Hepatocyte (in vitro differentiated cells): ENCODE measurements around the gene CYP51A1.
"Not testable (repeated sequence)": the region's sequence is repeated elsewhere in the genome, so short reads cannot be mapped to it uniquely, and the experiment has no call there.

Experiments
- CTCF ChIP-seq: fragments of 200-600 bp; sonication (generic); IDR thresholded peaks from 2 replicates; pipeline ENCODE4 v1.5.1; 2016; ENCODE audit warnings: antibody characterized with exemption, mild to moderate bottlenecking; ENCODE audit not compliant: poor library complexity
- EZH2 ChIP-seq: fragments of 200-600 bp; sonication (generic); IDR thresholded peaks from 2 replicates; pipeline ENCODE4 v1.6.1; 2016; ENCODE audit warnings: antibody characterized with exemption, mild to moderate bottlenecking, borderline replicate concordance
- EZH2phosphoT487 ChIP-seq: fragments of 200-600 bp; sonication (generic); IDR thresholded peaks from one replicate; pipeline ENCODE4 v1.6.1; 2018; ENCODE audit warnings: antibody characterized with exemption, mild to moderate bottlenecking, low read depth, moderate library complexity; ENCODE audit not compliant: unreplicated experiment, severe bottlenecking

DNA sequence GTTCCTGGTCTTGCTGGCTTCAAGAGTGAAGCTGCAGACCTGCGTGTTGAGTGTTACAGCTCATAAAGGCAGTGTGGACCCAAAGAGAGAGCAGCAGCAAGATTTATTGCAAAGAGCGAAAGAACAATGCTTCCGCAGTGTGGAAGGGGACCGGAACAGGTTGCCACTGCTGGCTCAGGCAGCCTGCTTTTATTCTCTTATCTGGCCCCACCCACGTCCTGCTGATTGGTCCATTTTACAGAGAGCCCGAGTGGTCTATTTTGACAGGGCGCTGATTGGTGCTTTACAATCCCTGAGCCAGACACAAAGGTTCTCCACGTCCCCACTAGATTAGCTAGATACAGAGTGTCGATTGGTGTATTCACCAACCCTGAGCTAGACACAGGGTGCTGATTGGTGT lies 8.5 kb upstream of the CYP51A1 start:
- TF ChIP-seq CTCF, EZH2phosphoT487, EZH2: not testable (repeated sequence)
